Measurements from ENCODE around the gene CMIP.
"Not testable (repeated sequence)": the region's sequence is repeated elsewhere in the genome, so short reads cannot be mapped to it uniquely, and the experiment has no call there.

CMIP gene

GRCh38 chr16:81517629-81518438 lies 73.2 kb downstream of the CMIP start:
- DNase-seq (ENCODE audit: low spot score) = no peak

GRCh38 chr16:81518439-81518757 lies 73.8 kb downstream of the CMIP start:
- DNase-seq (ENCODE audit: low spot score) = no peak

GRCh38 chr16:81519301-81520150 lies 74.9 kb downstream of the CMIP start:
- no peak for DNase-seq (ENCODE audit: low spot score)

GRCh38 chr16:81520151-81520470 lies 75.5 kb downstream of the CMIP start:
- no peak for DNase-seq (ENCODE audit: low spot score)

GRCh38 chr16:81520560-81521135 lies 76.0 kb downstream of the CMIP start:
- DNase-seq (ENCODE audit: low spot score) = no peak

GRCh38 chr16:81521141-81521626 lies 76.6 kb downstream of the CMIP start:
- DNase-seq (ENCODE audit: low spot score) = no peak

- no peak for DNase-seq (ENCODE audit: low spot score)
These were observed 77.6 kb downstream of the CMIP start for GRCh38 chr16:81522108-81522701.

- not testable (repeated sequence) for DNase-seq (ENCODE audit: low spot score)
These were observed 78.2 kb downstream of the CMIP start for GRCh38 chr16:81522851-81523250.

GRCh38 chr16:81523387-81524115 lies 78.9 kb downstream of the CMIP start:
- DNase-seq (ENCODE audit: low spot score) = no peak

- no peak for DNase-seq (ENCODE audit: low spot score)
These were observed 79.8 kb downstream of the CMIP start for GRCh38 chr16:81524382-81524781.

GRCh38 chr16:81524885-81525284 lies 80.3 kb downstream of the CMIP start:
- DNase-seq (ENCODE audit: low spot score) = not testable (repeated sequence)

- DNase-seq (ENCODE audit: low spot score) = no peak
These were observed 81.6 kb downstream of the CMIP start for GRCh38 chr16:81526199-81526598.

- DNase-seq (ENCODE audit: low spot score) = no peak
These were observed 82.3 kb downstream of the CMIP start for GRCh38 chr16:81526935-81527334.

GRCh38 chr16:81527477-81528178 lies 83.0 kb downstream of the CMIP start:
- DNase-seq (ENCODE audit: low spot score) = no peak

GRCh38 chr16:81528256-81528655 lies 83.6 kb downstream of the CMIP start:
- no peak for DNase-seq (ENCODE audit: low spot score)

GRCh38 chr16:81530296-81530721 lies 85.7 kb downstream of the CMIP start:
- DNase-seq (ENCODE audit: low spot score) = no peak

- DNase-seq (ENCODE audit: low spot score) = no peak
These were observed 86.2 kb downstream of the CMIP start for GRCh38 chr16:81530814-81531213.

GRCh38 chr16:81531419-81531821 lies 86.8 kb downstream of the CMIP start:
- no peak for DNase-seq (ENCODE audit: low spot score)

- no peak for DNase-seq (ENCODE audit: low spot score)
These were observed 88.0 kb downstream of the CMIP start for GRCh38 chr16:81532491-81533174.

- no peak for DNase-seq (ENCODE audit: low spot score)
These were observed 88.5 kb downstream of the CMIP start for GRCh38 chr16:81533175-81533507.

Measured in D341Med (cell line).